Skeletal muscle cell (primary cell): ENCODE results near the gene S100A13.

ENCODE experiments used
- DNase-seq: peaks from one replicate; pipeline ENCODE4 v3.0.0-alpha.2; 2010; ENCODE audit warnings: low read depth
- H3K4me3 ChIP-seq: 2 replicates; pipeline ENCODE4 v1.5.1; 2011; ENCODE audit warnings: low read depth, mild to moderate bottlenecking, control low read depth, low read length, moderate library complexity

The S100A13 gene

DNA sequence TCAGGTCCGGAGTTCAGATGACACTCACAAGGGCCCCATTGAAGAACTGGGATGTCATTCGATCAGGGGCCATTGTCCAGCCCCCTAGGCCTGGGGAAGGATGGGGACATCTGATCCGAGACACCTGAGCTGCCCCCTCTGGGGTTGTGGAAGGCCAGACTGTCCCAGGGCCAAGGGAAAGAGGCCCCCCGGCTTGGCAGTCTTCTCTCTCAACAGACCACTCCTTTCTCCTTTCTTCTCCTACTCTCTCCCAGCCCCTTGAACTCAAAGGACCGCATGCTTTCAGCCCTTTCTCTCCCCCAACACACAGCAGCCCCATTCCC is 2.0 kb upstream of the S100A13 start:
- no peak overlapping the region for H3K4me3 ChIP-seq
- no peak for DNase-seq

DNA sequence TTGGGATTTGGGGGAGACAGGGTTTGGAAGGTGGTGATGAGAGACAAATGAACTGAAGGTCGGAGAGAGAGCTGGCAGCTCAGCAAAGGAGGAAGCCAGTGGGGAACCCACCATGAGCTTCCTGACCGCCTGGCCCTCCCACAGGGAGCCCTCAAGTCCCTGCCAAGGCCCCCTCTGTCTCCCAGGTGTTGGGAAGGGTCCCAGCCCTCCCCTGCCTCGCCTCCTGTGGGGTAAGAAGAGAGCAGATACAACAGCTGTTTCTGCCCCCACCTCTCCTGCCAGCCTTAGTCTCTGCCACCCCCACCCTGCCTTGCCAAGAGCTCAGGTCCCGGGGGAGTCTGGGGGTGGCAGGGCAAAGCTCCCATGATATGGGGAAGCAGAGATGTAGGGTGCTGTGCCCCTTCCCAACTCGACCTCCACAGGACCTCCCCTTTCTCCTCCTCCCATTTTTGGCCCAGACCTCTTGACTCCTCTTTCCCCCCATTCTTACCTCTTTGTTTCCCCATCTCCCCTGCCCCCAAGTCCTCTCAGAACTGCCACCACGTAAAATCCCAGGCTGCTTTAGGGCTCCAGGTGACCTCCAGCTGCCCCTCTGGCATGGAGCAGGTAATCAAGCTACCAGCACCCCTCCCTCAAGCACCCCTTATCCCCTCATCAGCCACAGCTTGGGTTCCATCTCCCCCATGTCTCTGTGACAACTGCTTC is 1.5 kb upstream of the S100A13 start:
- H3K4me3 ChIP-seq = no peak overlapping the region
- DNase-seq = no peak

DNA sequence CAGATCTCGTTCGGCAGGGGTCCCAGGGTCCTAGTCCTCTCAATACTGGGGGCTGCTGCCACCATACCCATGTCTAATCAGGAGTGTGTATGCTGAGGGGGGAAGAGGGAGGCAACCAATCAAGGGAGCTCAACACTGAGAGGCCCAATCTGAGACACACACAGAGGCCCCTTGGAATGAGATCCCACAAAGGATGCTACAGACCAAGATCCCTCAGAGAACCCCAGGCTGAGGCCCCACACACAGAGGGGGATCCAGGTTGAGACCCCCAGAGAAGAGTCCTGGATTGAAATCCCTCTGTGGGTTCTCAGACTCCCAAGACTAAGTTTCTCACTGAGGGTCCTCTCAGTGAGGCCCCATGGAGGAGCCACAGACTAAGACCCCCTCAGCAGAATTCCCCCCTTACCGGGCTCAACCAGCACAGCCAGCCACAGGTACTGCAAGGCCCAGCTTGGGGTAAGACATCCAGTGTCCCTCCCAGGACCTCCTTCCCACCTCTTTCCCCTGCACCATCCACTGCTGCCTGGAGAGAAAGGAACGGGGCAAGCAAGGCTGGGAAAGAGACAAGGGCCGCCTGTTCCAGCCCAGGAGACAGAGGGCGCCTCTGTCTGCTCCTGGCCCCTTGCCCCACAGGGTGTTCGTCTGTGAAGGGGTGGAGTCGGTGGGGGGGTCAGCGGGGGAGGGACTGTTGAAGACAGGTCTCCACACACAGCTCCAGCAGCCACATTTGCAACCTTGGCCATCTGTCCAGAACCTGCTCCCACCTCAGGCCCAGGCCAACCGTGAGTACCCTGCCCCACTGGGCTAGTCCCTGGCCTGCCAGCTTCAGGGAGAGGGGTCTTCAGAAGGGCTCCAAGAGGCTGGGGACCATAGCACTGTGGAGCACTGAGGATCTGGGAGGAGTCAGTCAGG is 666 bp upstream of the S100A13 start, which contains the start of gene S100A1:
Gene S100A1 (plus strand): TSS at position 720 of the 912 bp plus-strand sequence. CDS start 2,088 bp downstream, outside the sequence.
- no peak for DNase-seq
- H3K4me3 ChIP-seq = peak within 1 kb of the TSS; percentile 70

DNA sequence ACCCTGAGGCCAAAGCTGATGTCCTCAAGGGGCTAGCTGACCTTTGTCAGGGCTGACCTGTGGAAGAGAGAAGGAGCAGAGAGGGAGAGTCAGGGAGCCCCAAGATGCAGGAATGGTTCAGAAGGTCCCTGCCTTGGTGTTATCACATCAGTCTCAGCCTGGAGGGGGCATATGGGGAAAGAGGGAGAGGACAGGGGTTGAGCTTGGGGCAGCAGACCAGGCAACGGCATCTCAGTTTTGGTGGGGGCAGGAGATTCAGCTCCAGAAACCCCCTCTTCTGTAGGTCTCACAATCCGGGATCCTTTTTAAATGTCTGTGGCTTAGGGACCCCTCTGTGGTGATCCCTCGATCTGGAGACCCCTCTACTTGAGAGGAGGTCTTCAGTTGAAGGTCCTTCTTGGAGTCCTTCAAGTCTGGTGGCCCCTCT is 815 bp downstream of the S100A13 start:
- peak overlapping the region; percentile 70 for H3K4me3 ChIP-seq
- DNase-seq = no peak

DNA sequence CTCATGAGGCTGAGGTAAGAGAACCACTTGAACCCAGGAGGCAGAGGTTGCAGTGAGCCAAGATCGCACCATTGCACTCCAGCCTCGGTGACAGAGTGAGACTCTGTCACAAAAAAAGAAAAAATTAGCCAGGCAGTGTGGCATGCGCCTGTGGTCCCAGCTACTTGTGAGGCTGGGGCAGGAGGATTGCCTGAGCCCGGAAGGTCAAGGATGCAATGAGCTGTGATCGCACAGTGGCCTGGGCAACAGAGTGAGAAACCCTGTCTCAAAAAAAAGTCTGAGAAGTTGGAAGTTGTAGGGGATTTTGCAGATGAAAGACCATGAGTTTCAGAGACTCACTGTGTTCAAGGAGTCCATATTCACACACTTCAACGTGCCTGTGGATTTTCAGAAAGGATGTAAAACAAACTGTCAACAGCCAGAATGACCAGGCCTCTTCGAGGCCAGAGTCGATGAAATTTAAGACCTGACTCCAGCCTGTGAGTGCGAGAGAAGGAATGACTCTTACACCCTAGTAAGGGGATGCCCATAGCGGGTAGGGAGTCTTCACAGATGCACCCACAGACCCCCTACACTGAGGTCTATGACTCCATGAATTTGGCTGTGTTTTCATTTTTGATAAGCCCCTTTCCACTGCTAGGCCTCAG is 2.2 kb downstream of the S100A13 start:
- no peak for DNase-seq
- no peak overlapping the region for H3K4me3 ChIP-seq

DNA sequence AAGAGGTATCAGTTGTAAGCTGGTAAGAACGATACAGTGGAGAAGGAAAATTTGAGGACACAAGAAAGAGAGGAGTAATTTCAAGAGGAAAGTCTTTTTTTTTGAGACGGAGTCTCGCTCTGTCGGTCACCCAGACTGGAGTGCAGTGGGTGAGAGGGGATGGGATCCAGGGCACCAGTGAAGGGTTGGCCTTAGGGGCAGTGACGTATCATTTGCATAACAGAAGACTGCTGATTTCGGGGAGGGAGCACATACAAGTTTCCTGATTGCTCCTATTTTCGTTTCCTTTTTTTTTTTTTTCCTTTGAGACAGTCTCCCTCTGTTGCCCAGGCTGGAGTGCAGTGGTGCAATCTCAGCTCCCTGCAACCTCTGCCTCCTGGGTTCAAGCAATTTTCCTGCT is 4.2 kb downstream of the S100A13 start:
- H3K4me3 ChIP-seq = no peak overlapping the region
- DNase-seq = no peak

DNA sequence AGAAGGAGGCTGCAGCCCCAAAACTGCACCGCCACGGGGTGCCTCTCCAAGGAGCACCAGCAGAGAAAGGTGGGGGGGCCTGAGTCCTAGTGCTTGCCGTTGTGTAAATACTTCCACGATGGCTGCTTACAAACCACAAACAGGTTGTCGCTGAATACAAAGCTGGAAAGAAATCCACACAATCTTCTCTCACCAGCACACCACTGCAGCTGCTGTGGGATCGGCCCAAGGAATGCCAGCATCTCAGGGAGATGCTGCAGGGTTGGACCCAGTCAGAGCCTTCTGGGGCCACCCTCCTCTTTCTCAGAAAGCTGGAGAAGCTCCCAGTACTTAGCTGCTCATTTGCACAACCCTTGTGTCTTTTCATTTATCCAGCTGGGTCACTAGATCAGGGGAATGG is 8.1 kb downstream of the S100A13 start:
- no peak for DNase-seq
- H3K4me3 ChIP-seq = no peak overlapping the region

DNA sequence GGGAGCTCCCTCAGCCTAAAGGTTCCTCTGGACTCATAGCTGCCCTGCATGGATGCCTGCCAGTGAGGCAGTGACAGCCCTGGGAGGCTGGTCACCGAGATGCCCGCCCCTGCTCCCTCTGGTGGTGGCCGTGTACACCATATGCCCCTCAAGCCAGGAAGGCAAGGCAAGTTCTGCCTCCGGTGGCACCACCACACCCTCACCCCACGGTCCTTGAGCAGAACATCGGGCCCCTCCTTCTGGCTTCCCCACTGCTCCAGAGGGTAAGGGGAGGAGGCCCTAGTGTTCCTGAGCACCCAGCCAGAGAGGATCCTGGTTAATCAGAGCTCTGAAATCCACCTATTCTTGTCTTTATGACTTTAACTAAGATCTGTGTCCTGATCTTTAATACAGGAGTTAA is 9.6 kb downstream of the S100A13 start:
- no peak for DNase-seq
- no peak overlapping the region for H3K4me3 ChIP-seq

DNA sequence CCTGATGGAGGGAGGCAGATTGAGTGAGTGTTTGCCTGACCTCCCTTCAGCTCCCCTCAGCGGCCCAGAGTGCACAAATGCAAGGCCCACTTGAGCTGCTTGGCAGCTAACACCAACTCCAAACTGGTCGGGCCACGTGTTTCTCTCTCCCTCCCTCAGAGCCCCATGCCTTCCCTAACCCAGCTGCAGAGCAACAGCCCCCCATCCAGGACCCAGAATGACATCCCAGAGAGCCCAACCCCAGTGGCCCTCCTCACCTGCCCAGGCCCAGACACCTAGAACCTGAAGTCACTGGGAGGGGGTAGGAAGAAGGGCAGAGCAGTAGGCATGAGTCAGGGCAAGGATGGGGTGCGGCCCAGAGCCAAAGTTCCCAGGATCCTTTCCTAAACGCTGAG is 10.4 kb downstream of the S100A13 start:
- no peak overlapping the region for H3K4me3 ChIP-seq
- DNase-seq = no peak

DNA sequence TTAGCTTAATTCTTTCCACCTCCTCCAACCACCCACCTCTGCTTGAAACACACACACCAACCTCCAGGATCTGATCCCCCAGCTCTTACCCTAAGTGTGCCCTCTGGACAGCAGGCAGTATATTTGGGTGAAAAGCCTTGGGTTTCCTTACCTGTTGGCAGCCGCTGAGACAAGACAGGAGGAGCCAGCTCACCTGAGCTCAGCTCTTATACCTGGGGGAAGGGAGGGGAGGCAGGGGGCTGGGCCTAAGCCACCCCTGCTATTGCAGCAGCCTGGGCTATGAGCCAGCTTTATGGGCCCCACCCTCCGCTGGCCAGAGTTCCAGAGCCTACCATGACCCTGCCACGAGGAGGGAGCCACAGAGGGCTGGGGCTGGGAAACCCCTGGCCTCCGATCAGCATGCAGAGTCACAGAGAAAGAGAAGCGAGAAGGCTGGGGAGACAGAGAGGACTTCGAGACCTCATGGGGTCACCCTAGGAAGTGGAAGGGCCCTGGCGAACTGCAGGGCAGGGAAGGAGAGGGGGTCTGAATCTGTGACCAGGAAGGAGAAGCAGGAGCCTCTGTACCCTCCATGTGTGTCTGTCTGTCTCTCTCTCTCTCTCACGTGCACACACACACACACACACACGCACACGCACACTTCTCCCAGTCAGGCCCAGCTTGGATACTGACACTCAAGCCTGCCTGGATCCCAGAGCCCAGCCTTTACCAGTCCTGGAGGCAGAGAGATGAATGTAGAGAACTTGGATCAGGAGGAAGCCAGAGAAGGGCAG is 11.0 kb downstream of the S100A13 start, which contains the start of gene S100A14:
Gene S100A14 (minus strand): TSS at position 182 of the 773 bp plus-strand sequence. CDS start 467 bp downstream, outside the sequence.
- H3K4me3 ChIP-seq = no peak within 1 kb of the TSS
- DNase-seq = no peak

DNA sequence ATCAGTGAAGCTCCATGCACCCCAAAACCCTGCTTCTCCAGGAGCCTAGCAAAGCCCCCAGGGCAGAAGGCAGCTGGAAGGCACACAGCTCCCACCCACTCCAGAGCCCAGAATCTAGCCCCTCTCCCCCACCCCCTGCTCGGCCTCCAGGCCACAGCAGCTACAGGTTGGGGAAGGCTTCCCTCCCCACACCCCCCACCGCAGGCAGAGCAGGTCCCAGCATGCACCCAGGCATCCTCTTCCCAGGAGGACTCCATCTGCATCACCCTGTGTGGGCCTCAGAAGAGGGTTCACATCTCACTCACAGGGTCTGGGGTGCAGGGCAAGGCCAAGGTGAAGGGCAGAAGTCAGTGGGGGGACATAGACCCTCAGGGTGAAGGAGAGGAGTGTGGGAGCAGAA is 11.9 kb downstream of the S100A13 start:
- no peak overlapping the region for H3K4me3 ChIP-seq
- DNase-seq = no peak

DNA sequence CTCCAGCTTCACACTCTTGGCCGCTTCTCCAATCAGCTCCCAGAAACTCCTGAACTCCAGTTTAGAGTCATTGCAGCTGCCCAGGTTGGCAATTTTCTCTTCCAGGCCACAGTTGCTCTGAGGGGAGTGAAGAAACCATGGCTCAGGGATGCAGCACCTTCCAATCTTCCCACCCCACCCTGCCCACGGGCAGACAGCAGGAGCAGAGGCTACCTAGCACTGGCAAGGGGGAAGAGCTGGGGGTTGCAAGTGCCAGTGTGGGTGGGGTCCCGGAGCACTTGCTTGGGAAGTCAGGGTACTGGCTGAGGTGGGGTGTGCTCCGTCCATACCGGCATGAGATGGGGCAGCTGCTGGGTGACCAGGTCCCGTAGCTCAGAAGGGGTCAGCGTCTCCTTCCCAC is 12.4 kb downstream of the S100A13 start:
- DNase-seq = no peak
- no peak overlapping the region for H3K4me3 ChIP-seq

DNA sequence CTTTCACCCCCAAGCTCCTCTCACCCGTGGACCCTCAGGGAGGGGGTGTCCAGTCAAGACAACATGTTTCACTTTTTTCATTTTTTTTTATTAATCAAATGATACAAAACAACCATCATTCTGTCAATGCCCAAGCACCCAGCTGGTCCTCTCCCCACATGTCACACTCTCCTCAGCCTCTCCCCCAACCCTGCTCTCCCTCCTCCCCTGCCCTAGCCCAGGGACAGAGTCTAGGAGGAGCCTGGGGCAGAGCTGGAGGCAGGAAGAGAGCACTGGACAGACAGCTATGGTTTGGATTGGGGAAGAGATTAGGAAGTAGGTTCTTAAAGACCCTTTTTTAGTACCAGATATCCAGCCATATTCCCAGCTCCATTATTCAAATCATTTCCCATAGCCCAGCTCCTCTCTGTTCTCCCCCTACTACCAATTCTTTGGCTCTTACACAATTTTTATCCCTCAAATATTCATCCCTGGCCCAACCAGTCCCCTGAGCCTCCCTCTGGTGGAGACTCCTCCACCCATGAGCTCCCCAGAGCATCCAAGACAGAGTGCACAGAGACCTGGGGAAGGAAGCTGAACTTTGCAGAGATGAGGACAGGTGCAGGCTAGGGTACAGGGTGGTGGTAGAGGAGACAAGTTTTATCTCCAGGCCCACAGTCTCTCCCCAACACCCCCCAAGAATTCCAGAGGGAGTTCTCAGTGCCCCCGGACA is 13.0 kb downstream of the S100A13 start:
- no peak for DNase-seq
- H3K4me3 ChIP-seq = no peak overlapping the region

DNA sequence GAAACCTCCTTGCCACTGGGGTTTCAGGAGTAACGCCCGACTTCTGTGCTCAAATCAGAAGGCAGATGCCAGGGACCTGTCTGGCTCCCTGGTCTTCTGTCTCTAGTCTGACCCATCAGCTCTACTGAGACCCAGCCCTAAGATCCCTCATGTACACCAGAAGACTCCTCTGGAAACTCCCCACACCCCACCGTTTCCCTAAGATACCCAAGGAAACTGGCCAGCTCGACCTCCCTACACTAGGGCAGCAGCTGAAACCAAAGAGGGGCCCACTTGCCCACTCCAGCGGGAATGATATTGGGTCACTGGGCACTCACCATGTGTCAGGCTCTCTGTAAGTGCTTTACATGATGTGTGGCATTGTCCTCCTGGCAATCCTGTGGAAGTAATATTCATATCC is 13.9 kb downstream of the S100A13 start:
- H3K4me3 ChIP-seq = peak overlapping the region; percentile 71
- no peak for DNase-seq

DNA sequence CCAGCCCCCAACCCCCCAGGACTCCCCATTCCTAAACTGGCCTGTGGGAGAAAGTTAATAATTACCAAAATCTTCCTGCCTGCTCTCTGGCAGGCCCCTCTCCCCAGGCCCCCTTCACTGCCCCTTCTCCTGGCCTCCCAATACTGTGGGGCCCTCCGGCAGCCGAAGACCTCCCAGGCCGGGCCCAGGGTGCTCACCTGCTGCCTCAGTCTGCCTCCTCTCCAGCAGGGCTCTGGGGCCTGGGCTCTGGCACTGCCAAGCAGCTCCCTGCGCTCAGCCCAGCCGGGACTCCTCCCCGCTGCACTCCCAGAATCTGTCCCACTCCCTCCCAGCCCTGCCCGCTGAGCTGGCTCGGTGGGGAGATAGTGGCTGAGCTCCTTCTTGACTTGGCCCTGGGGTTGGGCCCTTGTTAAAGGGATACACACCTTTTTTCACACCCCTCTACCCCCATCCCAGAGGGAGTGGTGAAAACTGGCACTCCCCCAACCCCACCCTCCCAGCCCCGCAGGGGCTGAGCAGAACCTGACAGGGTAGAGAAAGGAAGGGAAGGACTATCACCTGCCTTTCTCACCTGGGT is 14.5 kb downstream of the S100A13 start, which contains the start of gene S100A16:
Gene S100A16 (minus strand): TSS at position 383 of the 577 bp plus-strand sequence. CDS start 4,986 bp downstream, outside the sequence.
- H3K4me3 ChIP-seq = peak within 1 kb of the TSS; percentile 71
- no peak for DNase-seq

DNA sequence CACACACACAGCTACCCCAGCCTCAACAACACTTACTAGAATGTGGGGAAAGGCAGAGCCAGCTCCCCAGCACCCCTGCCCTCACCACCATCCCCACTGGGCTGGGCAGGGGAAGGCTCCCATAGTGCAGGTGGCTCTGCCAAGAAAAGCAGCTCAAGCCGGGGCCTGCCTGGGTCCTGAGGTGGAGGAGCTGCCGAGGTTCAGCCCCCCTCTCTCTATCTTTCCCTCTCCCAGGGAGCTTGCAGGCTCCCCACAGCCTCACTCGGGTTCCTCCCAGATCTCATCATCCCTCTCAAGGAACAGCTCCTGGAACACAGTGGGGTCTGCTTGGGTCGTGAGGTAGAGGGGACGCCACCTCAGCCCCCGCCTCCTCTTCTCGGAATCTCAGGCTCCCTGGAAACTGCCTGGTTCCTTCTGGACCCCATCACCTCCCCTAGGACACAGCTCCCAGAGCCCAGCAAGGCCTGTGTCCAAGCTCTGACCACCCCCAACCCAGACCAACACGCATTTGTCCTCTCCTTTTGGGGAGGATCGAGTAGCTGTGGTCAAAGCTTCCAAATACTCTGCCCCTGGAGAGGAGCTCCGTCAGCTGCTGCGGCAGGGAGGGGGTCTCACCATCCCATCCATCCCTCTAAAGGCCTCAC is 15.1 kb downstream of the S100A13 start:
- peak overlapping the region; percentile 71 for H3K4me3 ChIP-seq

DNA sequence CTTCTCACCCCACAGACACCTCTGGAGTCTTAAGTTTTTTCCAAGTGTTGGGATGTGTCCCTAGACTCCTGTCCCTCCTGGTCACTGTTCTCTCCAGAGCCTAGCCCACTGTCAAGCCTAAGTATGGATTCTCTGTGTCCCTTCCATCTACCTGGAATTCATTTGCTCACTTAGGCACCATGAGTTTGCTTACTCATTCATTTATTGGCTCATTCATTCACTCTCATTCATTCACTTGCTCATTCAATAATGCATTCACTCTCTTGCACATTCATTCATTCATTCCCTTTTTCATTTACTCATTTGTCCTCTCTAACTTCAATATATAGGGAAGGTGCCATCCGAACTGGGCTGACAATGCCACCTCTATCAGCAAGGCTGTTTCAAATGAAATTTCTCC is 15.9 kb downstream of the S100A13 start:
- H3K4me3 ChIP-seq = peak overlapping the region; percentile 71
- DNase-seq = no peak

More for the DNA sequence above, 15.1 kb downstream of the S100A13 start:
- no peak for DNase-seq

DNA sequence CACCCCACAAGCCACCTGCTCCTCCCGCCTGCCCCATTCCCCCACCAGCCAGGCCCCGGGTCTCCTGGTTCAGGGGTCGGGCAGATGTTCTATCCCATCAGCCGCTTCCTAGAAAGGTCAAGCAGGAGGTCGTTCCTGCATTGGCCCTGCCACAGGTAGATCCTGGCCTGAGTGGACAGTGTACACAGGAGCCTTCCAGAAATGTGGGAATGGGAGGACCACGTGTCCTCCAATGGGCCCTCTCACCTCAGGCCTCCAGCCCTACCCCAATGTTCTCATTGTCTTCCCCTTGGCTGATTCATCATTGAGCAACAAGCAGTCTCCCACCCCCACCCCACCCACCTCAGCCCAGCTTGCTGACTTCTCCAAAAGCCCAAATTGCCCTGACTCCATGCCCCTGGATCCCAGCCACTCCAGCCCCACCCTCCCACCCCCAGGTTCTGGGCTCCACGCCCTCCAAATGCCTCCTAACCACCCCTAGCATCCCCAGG is 16.4 kb downstream of the S100A13 start:
- no peak for DNase-seq
- H3K4me3 ChIP-seq = peak overlapping the region; percentile 71
